DMS 273 (cell line): ENCODE measurements around the gene ROCK2.

Source experiments
- DNase-seq: peaks from one replicate; lab custom pipeline; 2025; ENCODE audit not compliant: unreplicated experiment; lab: John Stamatoyannopoulos, UW

Gene ROCK2

DNA sequence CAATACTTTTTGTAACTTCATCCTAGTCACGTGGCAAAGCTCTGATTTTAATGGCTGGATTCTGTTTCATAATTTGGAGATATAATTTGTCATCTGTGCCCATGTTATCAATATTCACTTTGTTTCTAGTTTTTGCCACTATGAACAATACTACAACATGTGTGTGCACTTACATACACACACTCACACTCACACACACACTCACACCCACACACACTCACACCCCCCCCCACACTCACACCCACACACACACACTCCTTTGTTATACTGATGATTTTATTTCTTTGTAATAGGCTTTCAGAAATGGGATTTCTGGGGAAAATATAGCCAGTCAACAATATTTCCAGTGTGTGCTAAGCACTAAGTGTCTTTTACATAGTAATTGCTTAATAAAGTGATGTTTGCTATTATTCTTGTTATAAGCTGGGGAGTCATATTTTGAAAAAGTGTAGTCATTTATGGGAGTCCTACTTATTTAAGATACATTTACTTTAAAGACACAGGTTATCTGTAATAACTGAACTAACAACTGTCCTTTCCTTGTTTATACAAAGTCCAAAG lies 22.8 kb upstream of the ROCK2 start:
- no peak for DNase-seq

- no peak for DNase-seq
Observed at GRCh38 chr2:11366326-11366741, 21.9 kb upstream of the ROCK2 start.

- DNase-seq: no peak
Observed at GRCh38 chr2:11365096-11365879, 20.9 kb upstream of the ROCK2 start.

DNA sequence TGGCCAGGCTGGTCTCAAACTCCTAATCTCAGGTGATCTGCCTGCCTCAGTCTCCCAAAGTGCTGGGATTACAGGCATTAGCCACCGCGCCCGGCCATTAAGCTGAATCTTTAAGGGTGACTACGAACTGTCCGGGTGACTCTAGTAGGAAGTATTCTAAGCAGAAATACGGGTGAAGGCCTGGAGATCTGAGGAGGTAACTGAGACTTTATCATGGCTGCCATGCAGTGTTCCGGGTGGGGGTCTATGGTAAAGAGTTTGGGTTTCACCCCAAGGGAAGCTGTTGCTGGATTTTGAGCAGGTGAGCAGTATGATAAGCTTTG lies 20.1 kb upstream of the ROCK2 start:
- no peak for DNase-seq

GRCh38 chr2:11363868-11364564 lies 19.6 kb upstream of the ROCK2 start:
- no peak for DNase-seq

GRCh38 chr2:11359865-11360264 lies 15.4 kb upstream of the ROCK2 start:
- no peak for DNase-seq

GRCh38 chr2:11357428-11357972 lies 13.1 kb upstream of the ROCK2 start:
- DNase-seq: no peak

DNA sequence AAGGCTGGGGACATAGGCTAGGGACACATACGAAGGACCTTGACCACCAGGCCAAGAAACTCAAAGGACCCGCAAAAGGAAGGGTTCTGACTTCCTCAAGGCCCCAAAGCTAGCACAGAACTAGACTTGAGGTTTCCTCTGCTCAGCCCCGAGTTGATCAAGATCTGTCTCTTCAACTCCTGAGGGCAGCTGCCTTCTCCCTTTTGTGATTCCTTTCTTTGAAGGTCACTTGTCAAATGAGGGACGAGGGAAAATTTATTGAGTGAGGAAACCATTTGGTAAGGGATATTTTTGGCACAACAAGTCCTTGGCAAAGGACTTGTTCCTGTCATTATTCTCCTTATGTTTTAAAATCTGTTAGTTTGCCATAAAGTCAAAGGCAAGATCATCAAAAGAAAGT lies 12.3 kb upstream of the ROCK2 start:
- DNase-seq: no peak

DNA sequence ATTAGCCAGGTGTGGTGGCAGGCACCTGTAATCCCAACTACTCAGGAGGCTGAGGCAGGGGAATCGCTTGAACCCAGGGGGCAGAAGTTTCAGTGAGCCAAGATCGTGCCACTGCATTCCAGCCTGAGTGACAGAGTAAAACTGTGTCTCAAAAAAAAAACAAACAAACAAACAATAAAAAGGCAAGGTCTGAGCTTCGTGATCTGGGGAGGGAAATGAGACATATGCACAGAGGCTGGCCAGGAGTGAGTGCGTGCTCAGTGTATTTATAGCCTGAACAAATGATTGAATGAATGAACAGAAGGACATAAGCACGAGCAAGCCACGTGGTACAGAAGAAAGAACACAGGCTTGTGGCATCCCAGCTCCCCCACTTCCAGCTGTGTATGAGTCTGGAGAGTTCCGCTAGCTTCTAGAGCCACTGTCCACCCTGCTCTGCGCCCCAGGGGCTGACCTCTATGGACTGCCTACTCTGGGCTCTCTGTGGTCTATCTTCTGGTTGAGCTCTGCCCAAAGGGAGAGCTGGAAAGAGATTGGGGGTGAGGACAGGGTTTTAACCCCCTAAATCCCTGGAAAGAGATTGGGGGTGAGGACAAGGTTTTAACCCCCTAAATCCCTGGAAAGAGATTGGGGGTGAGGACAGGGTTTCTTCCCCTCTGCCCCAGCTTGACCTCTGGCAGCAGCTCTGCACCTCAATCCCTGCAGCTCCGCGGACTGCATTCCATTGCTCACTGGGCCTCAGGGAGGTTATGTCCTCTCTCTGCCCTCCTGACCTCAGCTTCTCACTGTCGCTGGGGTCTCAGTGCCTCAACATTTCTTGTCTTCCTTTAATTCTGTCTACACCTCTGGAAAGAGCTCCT lies 11.0 kb upstream of the ROCK2 start:
- DNase-seq: no peak

GRCh38 chr2:11354363-11355154 lies 10.1 kb upstream of the ROCK2 start:
- no peak for DNase-seq

DNA sequence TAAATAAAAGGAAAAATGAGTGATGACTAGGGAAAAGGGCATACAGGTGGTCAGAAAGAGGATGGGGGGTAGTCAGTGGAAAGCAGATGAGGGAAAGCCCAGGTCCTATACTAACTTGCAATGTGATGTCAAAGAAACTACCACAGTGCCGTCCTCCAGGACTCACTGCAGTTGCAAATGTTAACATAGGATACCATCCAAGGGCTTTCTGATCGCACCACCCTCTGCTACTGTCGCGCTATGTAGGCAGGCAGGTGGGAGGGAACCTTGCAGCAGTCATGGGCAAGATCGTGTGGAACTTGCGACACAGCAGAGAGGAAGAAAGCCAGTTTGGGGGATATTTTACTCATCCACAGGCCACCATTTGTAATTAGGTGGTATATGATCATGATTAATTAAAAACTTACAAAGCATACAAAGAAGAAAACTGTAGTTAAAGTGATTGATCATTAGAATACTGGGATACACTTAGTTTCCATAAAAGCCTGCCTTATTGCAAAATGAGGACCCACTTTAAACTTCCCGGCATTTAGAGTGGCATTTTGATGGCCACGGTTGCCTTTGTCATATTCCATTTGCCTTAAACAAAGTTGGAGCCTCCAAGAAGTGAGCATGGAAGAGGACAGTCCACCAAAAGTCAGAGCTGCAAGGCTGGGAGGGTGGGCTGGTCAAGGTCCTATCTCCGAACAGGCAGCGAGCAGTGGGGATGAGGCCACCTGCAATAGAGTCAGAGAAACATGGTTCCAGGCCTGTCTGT lies 8.5 kb upstream of the ROCK2 start:
- DNase-seq: no peak

DNA sequence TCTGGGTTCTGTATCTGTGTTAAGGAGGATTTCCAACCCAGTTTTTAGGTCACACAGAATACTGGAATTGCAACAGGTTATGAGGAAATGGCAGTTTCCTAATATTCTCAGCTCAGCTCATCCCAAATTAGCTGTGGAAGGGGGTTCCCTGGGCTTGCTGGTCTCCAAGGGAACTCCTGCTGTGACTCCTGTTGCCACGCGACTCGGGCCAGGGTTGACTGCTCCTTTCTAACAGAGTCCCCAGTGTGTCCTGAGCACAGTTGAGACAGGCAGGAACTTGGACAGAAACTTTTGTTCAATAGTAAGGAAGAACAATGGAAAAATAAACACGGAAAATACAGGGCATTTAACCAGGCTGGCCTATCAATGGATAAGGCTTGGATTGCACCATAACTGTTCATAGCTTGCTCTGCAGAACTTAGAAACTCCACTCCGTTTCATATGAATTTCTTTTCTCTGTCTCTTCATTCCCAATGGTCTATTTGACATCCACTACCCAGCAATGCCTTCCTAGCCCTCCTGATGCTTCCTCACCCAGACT lies 3.8 kb upstream of the ROCK2 start:
- no peak for DNase-seq

GRCh38 chr2:11347403-11347959 lies 3.0 kb upstream of the ROCK2 start:
- no peak for DNase-seq

DNA sequence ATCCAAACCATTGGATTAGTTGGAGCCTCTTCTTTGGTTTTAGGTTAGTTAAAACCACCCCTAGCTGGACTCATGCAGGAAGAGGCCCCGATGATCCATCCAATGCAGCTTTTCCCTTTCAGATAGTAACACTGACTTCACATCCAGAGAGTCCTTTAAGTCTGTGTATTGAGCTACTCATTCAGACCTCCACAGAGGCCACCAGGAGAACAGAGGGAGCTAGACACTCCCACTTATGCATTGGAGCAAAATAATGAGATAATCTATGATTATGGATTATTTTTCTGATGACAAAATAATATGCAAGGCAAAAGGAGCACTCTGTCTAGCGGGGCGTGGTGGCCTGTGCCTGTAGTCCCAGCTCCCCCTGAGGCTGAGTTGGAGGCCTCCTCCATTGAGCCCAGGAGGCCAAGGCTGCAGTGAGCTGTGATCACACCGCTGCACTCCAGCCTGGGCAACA lies 1.6 kb upstream of the ROCK2 start:
- peak; percentile 16 for DNase-seq

DNA sequence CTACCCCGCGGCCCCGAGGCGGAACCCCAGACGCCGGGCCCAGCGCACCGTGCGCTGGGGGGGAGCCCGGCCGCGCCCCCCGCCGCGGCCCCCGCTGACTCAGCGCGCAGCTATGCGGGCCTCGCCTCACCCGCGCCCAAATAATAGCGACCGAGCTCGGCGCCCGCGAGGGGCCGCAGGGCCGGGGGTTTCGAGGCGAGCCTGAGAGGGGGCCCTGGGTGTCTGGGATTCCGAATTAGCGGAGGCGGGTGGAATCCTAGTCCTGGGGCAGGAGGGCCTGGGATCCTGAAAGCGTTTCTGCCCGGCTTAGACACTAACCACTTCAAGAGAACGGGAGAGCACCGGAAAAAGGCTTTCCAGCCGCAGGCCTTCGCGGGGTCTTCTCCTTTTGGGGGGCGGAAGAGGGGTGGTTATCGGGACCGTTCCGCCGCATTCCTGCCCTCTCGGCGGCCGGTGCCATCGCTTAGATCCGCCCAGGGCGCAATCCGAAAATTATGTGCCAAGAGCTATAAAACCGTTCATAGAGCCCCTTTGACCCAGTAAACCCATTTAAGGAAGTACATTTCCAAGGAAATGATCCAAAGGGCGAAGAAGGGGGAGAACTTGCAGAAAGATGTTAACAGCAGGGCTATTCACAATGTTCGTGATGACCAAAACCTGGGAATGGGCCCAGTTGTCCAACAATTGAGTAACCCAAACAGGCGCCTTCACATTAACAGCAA lies 681 bp upstream of the ROCK2 start:
- DNase-seq: peak; percentile 86

GRCh38 chr2:11343650-11344341 lies 640 bp downstream of the ROCK2 start:
- DNase-seq: peak; percentile 74

DNA sequence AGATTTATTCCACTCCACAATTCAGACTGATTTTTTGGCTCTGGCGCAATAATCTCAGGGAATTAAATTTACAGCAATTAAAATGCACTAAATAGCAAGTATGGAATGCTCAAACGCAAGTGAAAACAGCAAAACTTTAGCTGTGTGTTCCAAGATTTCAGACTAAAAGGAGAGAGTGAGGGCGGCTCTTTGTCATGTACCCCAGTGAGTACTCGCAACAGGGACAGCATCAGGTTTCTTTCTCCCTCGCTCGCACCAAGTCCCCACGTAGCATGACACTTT lies 1.1 kb downstream of the ROCK2 start:
- DNase-seq: no peak
